Endothelial cell (in vitro differentiated cells): ENCODE data around the gene PDE1A. TPM values are rescaled to one million over a fixed set of nuclear protein-coding genes. Genes with fewer than 3 reads are reported as not detected.

Experiments used
- DNase-seq: peaks from one replicate; pipeline ENCODE4 v3.0.0; 2021; ENCODE audit warnings: low spot score
- H3K27ac Mint-ChIP-seq: one replicate; pipeline ENCODE4 v1.8.0; 2021; ENCODE audit warnings: mixed read lengths, inconsistent platforms; ENCODE audit not compliant: unreplicated experiment
- H3K27me3 Mint-ChIP-seq: one replicate; pipeline ENCODE4 v1.8.0; 2021; ENCODE audit warnings: mild to moderate bottlenecking, moderate library complexity, mixed read lengths, inconsistent platforms; ENCODE audit not compliant: unreplicated experiment
- H3K36me3 Mint-ChIP-seq: one replicate; pipeline ENCODE4 v1.8.0; 2021; ENCODE audit warnings: mild to moderate bottlenecking, low read depth, mixed read lengths, inconsistent platforms; ENCODE audit not compliant: unreplicated experiment
- H3K4me1 Mint-ChIP-seq: one replicate; pipeline ENCODE4 v1.8.0; 2021; ENCODE audit warnings: mild to moderate bottlenecking, mixed read lengths, inconsistent platforms; ENCODE audit not compliant: unreplicated experiment
- H3K4me3 Mint-ChIP-seq: one replicate; pipeline ENCODE4 v1.8.0; 2021; ENCODE audit warnings: mild to moderate bottlenecking, mixed read lengths, inconsistent platforms; ENCODE audit not compliant: unreplicated experiment
- H3K9me3 Mint-ChIP-seq: one replicate; pipeline ENCODE4 v1.8.0; 2021; ENCODE audit warnings: mixed read lengths, inconsistent platforms; ENCODE audit not compliant: unreplicated experiment
- total RNA-seq: library from RNA; stranded (reverse); fragmentation: NEBNext Ultra II Directional; extraction: Animal tissue kit (Norgen Biotek cat#: 25700); gene quantifications from one replicate; pipeline ENCODE4 v1.2.1, GENCODE V29; 2021; ENCODE audit not compliant: unreplicated experiment
- TF ChIP-seq, protein P1 (sequence below): fragments of 200-600 bp; sonication (generic); IDR thresholded peaks from one replicate; pipeline ENCODE4 v1.5.0; 2021; ENCODE audit warnings: antibody characterized with exemption; ENCODE audit not compliant: unreplicated experiment

Gene PDE1A
- total RNA-seq, 1 donor from 2014 or later = 21.6 TPM

DNA sequence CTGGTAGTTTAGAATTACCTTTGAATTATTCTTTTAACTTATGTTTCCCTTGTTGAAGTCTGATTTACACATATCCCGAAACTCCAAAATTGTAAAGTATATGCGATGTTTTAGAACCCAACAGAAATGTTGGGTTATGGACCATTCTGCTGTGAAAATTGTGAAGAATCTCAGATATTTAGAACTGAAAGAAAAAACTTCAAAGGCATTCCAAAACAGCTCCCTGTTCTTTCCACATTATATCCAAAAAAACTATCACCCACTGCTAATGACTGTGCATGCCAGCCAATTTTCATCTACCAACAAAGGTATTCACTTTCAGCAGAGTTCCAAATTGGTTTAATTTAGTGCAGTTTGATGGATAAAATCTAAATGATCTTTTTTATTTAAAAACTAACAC is 21.5 kb upstream of the PDE1A start:
- no peak overlapping the region for H3K27ac Mint-ChIP-seq
- TF ChIP-seq, protein P1, sequence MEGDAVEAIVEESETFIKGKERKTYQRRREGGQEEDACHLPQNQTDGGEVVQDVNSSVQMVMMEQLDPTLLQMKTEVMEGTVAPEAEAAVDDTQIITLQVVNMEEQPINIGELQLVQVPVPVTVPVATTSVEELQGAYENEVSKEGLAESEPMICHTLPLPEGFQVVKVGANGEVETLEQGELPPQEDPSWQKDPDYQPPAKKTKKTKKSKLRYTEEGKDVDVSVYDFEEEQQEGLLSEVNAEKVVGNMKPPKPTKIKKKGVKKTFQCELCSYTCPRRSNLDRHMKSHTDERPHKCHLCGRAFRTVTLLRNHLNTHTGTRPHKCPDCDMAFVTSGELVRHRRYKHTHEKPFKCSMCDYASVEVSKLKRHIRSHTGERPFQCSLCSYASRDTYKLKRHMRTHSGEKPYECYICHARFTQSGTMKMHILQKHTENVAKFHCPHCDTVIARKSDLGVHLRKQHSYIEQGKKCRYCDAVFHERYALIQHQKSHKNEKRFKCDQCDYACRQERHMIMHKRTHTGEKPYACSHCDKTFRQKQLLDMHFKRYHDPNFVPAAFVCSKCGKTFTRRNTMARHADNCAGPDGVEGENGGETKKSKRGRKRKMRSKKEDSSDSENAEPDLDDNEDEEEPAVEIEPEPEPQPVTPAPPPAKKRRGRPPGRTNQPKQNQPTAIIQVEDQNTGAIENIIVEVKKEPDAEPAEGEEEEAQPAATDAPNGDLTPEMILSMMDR = no peak
- DNase-seq = no peak

DNA sequence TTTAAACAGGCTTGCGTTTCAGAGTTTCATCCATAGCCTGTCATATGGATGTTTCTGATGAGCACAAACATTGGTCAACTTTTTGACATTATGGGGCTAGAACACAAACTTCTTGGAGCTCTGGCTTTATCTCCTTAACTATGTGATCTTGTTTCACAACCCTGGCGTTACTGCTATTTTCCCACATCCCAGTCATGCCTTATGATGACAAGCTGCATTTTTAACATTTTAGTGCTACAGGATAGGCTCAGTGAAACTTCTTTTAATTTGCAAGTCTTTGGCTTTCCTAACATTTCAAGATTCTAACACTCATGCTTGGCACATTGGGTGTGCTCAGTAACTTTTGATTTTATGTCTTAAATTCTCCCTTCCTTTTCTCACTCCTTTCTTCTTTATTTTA is 21.0 kb upstream of the PDE1A start:
- Mint-ChIP-seq H3K9me3 (no peaks in the 10 kb centered on the region), H3K4me1 (peaks cover 3% of the 10 kb centered on the region), H3K36me3 (no peaks in the 10 kb centered on the region), H3K27me3 (no peaks in the 10 kb centered on the region), H3K4me3 (no peak overlapping the region), H3K27ac (no peak overlapping the region)
- TF ChIP-seq, protein P1 = no peak
- DNase-seq = no peak

More for the DNA sequence above, 21.5 kb upstream of the PDE1A start:
- Mint-ChIP-seq H3K9me3 (no peaks in the 10 kb centered on the region), H3K4me1 (peaks cover 3% of the 10 kb centered on the region), H3K36me3 (no peaks in the 10 kb centered on the region), H3K27me3 (no peaks in the 10 kb centered on the region), H3K4me3 (no peak overlapping the region)

DNA sequence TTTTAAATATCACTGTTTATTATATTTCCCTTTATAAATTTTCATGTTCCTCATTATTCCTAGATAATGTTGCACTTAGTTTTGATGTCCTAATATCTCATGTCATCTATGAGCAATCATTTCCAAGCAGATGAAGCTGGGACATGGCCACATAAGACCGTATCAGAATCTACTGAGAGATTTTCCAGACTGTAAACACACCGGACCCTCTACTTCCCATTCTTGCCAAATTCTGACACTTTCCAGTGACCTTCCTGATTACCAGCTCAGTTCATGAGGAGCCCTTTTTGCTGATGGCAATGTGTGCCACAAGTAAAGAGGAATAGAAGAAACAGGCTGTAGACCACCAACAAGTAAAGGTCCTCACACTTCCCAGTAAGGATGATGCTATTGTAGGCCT is 20.3 kb upstream of the PDE1A start:
- H3K27me3 Mint-ChIP-seq = no peaks in the 10 kb centered on the region
- H3K4me1 Mint-ChIP-seq = peaks cover 3% of the 10 kb centered on the region

DNA sequence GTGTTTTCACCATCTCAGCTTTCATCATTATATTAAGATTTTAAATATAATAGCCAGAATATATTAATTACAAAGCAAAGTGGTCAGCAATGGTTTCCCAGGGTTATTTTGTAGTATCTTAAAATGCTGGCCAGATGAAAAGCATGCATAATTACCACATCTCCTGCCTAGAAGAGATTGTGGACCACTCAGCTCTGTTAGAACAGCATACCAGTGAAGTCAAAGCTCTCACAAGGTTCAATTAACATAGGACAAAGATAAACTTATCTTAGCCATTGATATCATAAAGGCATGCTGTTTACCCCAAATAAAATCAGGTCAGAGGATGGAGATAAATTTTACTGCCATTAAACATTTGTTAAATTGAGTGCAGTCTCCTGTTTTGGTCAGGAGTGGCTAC is 19.3 kb upstream of the PDE1A start:
- Mint-ChIP-seq H3K27me3 (no peaks in the 10 kb centered on the region), H3K27ac (no peak overlapping the region), H3K4me3 (no peak overlapping the region)

More for the DNA sequence above, 20.3 kb upstream of the PDE1A start:
- Mint-ChIP-seq H3K4me3 (no peak overlapping the region), H3K27ac (no peak overlapping the region), H3K9me3 (no peaks in the 10 kb centered on the region), H3K36me3 (no peaks in the 10 kb centered on the region)
- TF ChIP-seq, protein P1 = no peak
- no peak for DNase-seq

DNA sequence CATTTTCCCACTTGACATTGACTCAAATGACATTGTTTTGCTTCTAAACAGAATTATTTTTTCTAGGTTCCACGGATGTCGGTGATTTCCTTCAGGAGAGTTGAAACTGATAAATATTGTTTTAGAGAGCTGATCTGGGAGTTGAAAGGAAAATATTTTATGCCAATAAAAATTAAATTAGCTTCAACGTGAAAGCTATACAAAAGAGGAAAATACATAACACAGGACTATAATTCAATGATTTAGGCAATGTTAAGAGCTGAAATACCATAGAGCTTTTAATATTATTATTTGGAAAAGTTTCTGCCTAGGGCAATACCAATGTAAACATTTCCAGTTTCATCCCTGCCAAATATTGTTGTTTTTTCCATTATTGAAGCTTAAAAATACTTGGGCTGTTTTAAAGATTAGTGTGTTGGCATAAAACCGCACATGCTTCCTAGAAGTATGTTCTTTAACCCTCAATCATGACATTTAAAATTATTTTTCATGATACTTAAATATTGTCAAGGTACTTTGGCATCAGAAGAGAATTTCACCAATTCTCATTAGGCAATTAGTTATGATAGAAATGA is 18.6 kb upstream of the PDE1A start:
- H3K4me1 Mint-ChIP-seq = peaks cover 3% of the 10 kb centered on the region
- TF ChIP-seq, protein P1 = no peak
- H3K4me3 Mint-ChIP-seq = no peak overlapping the region
- H3K36me3 Mint-ChIP-seq = no peaks in the 10 kb centered on the region
- peaks cover 2% of the 10 kb centered on the region for H3K27me3 Mint-ChIP-seq
- H3K27ac Mint-ChIP-seq = no peak overlapping the region
- DNase-seq = no peak
- no peaks in the 10 kb centered on the region for H3K9me3 Mint-ChIP-seq

More for the DNA sequence above, 19.3 kb upstream of the PDE1A start:
- no peaks in the 10 kb centered on the region for H3K9me3 Mint-ChIP-seq
- TF ChIP-seq, protein P1 = no peak
- no peaks in the 10 kb centered on the region for H3K36me3 Mint-ChIP-seq
- DNase-seq = no peak
- H3K4me1 Mint-ChIP-seq = peaks cover 3% of the 10 kb centered on the region
